ENCODE data around the gene PPP1R18. TPM values are rescaled to one million over a fixed set of nuclear protein-coding genes. Genes with fewer than 3 reads are reported as not detected.

Gene PPP1R18
- total RNA-seq, 1 experiment from 2014 or later = 105 TPM

Other genes with a start within 250 kb of the PPP1R18 start
- 133 and 149 TPM in 2 replicates for gene HLA-E, start 197.1 kb downstream of the PPP1R18 start, total RNA-seq (2014; rRNA removed)
- gene GNL1, start 130.2 kb downstream of the PPP1R18 start, total RNA-seq (2014; rRNA removed) = 51.1 TPM in 2 replicates
- gene PRR3, start 129.3 kb downstream of the PPP1R18 start, total RNA-seq (2014; rRNA removed) = 9.6 and 13.7 TPM in 2 replicates
- gene ABCF1, start 115.2 kb downstream of the PPP1R18 start, total RNA-seq (2014; rRNA removed) = 46.6 and 69.5 TPM in 2 replicates
- gene PPP1R10, start 69.4 kb downstream of the PPP1R18 start, total RNA-seq (2014; rRNA removed) = 37.9 and 43.9 TPM in 2 replicates
- 56.5 and 67.9 TPM in 2 replicates for gene MRPS18B, start 68.8 kb downstream of the PPP1R18 start, total RNA-seq (2014; rRNA removed)
- 6.0 and 6.5 TPM in 2 replicates for gene ATAT1, start 59.8 kb downstream of the PPP1R18 start, total RNA-seq (2014; rRNA removed)
- 3.2 and 7.2 TPM in 2 replicates for gene C6orf136, start 39.5 kb downstream of the PPP1R18 start, total RNA-seq (2014; rRNA removed)
- 36.1 and 40.0 TPM in 2 replicates for gene DHX16, start 13.6 kb downstream of the PPP1R18 start, total RNA-seq (2014; rRNA removed)
- gene NRM, start 4.3 kb upstream of the PPP1R18 start, total RNA-seq (2014; rRNA removed) = 19.9 and 27.6 TPM in 2 replicates
- gene MDC1, start 30.6 kb upstream of the PPP1R18 start, total RNA-seq (2014; rRNA removed) = 12.4 and 16.3 TPM in 2 replicates
- gene TUBB, start 33.7 kb upstream of the PPP1R18 start, total RNA-seq (2014; rRNA removed) = 1,379 and 1,474 TPM in 2 replicates
- 207 and 208 TPM in 2 replicates for gene FLOT1, start 56.0 kb upstream of the PPP1R18 start, total RNA-seq (2014; rRNA removed)
- gene IER3, start 57.9 kb upstream of the PPP1R18 start, total RNA-seq (2014; rRNA removed) = 51.0 and 65.9 TPM in 2 replicates
- gene DDR1, start 197.9 kb upstream of the PPP1R18 start, total RNA-seq (2014; rRNA removed) = 43.1 and 47.0 TPM in 2 replicates
- 9.0 and 16.2 TPM in 2 replicates for gene GTF2H4, start 221.6 kb upstream of the PPP1R18 start, total RNA-seq (2014; rRNA removed)
- 21.9 and 26.5 TPM in 2 replicates for gene VARS2, start 227.6 kb upstream of the PPP1R18 start, total RNA-seq (2014; rRNA removed)
- not detected in 2 replicates for gene SFTA2, start 245.5 kb upstream of the PPP1R18 start, total RNA-seq (2014; rRNA removed)